ENCODE measurements around the gene HS6ST3.

GRCh38 chr13:96771486-96772367, 681.8 kb downstream of the HS6ST3 start:
- no peak for TF ChIP-seq EZH2phosphoT487 (IDR thresholded peaks at IDR 0.05; ENCODE audit: borderline replicate concordance, low read length)
- TF ChIP-seq CTCF (conservative IDR thresholded peaks at IDR 0.05; ENCODE audit: low read depth, low read length), result no peak

Measured in PC-3 (cell line).